ENCODE data around the gene MAP3K20.
"Not testable (repeated sequence)": the region's sequence is repeated elsewhere in the genome, so short reads cannot be mapped to it uniquely, and the experiment has no call there.

Gene MAP3K20

DNA sequence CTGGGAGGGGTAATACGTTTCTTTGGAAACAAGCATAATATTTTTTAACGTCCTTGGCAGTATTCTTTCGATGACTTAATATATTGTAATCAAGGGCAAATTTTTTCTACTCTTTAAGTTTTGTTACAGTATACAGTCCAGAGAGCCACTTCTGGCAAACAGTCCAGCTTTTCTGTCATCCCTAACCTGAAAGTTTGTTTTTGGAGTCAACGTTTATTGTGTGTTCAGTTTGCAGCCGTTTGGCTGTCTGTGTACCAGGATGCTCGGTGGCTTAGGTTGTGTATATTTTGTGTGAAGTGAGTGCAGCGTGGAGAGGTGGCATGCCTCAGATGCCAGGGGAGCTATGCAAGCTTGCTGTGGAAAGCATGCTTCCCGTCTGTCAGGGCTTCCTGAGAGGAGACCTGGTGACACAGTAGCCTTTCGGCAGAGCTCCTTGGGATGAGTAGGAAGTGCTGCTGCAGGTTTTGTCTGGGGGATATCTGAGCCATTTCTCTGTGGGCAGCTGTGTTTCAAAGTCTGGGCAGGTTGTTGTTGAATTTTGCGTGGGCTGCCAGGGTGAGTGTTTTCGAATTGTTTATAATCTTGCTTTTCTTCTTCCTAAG is 14.7 kb downstream of the MAP3K20 start:
- Histone ChIP-seq H3K4me1 (ENCODE audit: control insufficient read depth, insufficient read depth, low read length) (peaks cover 13% of the 10 kb centered on the region; the same call in 1 of the 2 replicates), H3K36me3 (ENCODE audit: control insufficient read depth, insufficient read depth, low read length) (no peaks in the 10 kb centered on the region), H3K9me3 (ENCODE audit: control insufficient read depth, insufficient read depth, low read length) (no peaks in the 10 kb centered on the region), H3K27me3 (ENCODE audit: control insufficient read depth, insufficient read depth, low read length) (no peaks in the 10 kb centered on the region), H3K4me3 (ENCODE audit: low read depth, low read length) (no peak overlapping the region), H3K9ac (ENCODE audit: low read depth, low read length) (no peak overlapping the region), H3K27ac (ENCODE audit: low read depth, low read length) (no peak overlapping the region)

DNA sequence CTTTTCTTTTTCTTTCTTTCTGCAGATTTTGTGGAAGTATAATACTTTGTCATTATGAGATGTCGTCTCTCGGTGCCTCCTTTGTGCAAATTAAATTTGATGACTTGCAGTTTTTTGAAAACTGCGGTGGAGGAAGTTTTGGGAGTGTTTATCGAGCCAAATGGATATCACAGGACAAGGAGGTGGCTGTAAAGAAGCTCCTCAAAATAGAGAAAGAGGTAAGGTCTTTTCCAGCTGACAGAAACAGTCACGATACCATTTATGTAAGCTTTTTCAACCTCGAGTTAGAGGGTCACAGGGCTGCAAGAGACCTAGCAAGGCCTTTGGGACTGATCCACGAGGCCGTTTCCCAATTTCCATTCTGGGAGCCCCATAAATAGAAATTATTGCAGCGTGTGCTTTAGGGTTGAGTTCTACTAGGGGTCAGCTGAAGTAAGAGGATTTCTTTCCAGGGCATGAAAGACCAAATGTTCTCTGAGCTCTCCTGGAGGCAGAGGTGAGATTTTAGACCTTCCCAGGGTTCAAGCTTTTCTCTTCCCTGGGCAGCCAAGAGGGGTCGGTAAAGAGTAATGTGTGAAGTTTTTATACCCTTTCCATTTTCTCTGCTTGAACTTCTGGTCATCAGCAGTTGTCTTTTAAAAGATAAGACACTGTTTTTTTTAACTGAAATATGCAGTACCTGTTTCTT is 15.5 kb downstream of the MAP3K20 start:
- Histone ChIP-seq H3K27me3 (ENCODE audit: control insufficient read depth, insufficient read depth, low read length) (no peaks in the 10 kb centered on the region), H3K9ac (ENCODE audit: low read depth, low read length) (no peak overlapping the region), H3K27ac (ENCODE audit: low read depth, low read length) (no peak overlapping the region), H3K36me3 (ENCODE audit: control insufficient read depth, insufficient read depth, low read length) (no peaks in the 10 kb centered on the region), H3K4me3 (ENCODE audit: low read depth, low read length) (no peak overlapping the region), H3K4me1 (ENCODE audit: control insufficient read depth, insufficient read depth, low read length) (peaks cover 13% of the 10 kb centered on the region; the same call in 1 of the 2 replicates), H3K9me3 (ENCODE audit: control insufficient read depth, insufficient read depth, low read length) (no peaks in the 10 kb centered on the region)

- H3K9ac ChIP-seq (ENCODE audit: low read depth, low read length) = no peak overlapping the region
- no peaks in the 10 kb centered on the region for H3K27me3 ChIP-seq (ENCODE audit: control insufficient read depth, insufficient read depth, low read length)
- H3K4me3 ChIP-seq (ENCODE audit: low read depth, low read length) = no peak overlapping the region
- no peaks in the 10 kb centered on the region for H3K9me3 ChIP-seq (ENCODE audit: control insufficient read depth, insufficient read depth, low read length)
- H3K4me1 ChIP-seq (ENCODE audit: control insufficient read depth, insufficient read depth, low read length) = peaks cover 13% of the 10 kb centered on the region; the same call in 1 of the 2 replicates
- H3K27ac ChIP-seq (ENCODE audit: low read depth, low read length) = no peak overlapping the region
- 0 out of 2 replicates have a peak, but pooled peaks cover 2% of the 10 kb centered on the region for H3K36me3 ChIP-seq (ENCODE audit: control insufficient read depth, insufficient read depth, low read length)
Observed at GRCh38 chr2:173091910-173092309, 16.3 kb downstream of the MAP3K20 start.

GRCh38 chr2:173092844-173093402 is 17.3 kb downstream of the MAP3K20 start:
- no peak overlapping the region for H3K4me3 ChIP-seq (ENCODE audit: low read depth, low read length)
- no peak overlapping the region for H3K27ac ChIP-seq (ENCODE audit: low read depth, low read length)
- H3K4me1 ChIP-seq (ENCODE audit: control insufficient read depth, insufficient read depth, low read length) = peaks cover 7% of the 10 kb centered on the region; the same call in 1 of the 2 replicates
- H3K27me3 ChIP-seq (ENCODE audit: control insufficient read depth, insufficient read depth, low read length) = no peaks in the 10 kb centered on the region
- no peaks in the 10 kb centered on the region for H3K9me3 ChIP-seq (ENCODE audit: control insufficient read depth, insufficient read depth, low read length)
- no peak overlapping the region for H3K9ac ChIP-seq (ENCODE audit: low read depth, low read length)
- H3K36me3 ChIP-seq (ENCODE audit: control insufficient read depth, insufficient read depth, low read length) = 0 out of 2 replicates have a peak, but pooled peaks cover 2% of the 10 kb centered on the region

- H3K36me3 ChIP-seq (ENCODE audit: control insufficient read depth, insufficient read depth, low read length); H3K4me3 ChIP-seq (ENCODE audit: low read depth, low read length); H3K9me3 ChIP-seq (ENCODE audit: control insufficient read depth, insufficient read depth, low read length); H3K27me3 ChIP-seq (ENCODE audit: control insufficient read depth, insufficient read depth, low read length); H3K9ac ChIP-seq (ENCODE audit: low read depth, low read length); H3K27ac ChIP-seq (ENCODE audit: low read depth, low read length); H3K4me1 ChIP-seq (ENCODE audit: control insufficient read depth, insufficient read depth, low read length): not testable (repeated sequence)
Observed at GRCh38 chr2:173093617-173094016, 18.0 kb downstream of the MAP3K20 start.

DNA sequence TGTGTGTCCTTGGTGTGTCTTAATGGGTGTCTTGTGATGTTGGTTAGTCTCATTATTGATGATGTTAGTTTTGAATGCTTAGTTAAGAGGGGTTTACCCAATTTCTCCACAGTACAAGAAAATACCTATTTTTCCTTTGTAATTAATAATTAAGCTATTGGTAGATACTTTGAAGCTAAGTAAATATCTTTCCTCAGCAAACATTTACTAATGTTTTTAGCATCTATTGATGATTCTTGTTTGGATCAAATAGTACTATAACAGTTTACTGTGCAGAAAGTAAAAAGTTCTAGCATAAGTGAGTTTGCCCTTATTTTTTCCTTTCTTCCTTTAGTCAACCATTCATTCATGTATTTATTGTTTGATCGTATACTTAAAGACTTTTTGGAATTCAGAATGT is 19.1 kb downstream of the MAP3K20 start:
- H3K27me3 ChIP-seq (ENCODE audit: control insufficient read depth, insufficient read depth, low read length) = no peaks in the 10 kb centered on the region
- H3K9me3 ChIP-seq (ENCODE audit: control insufficient read depth, insufficient read depth, low read length) = no peaks in the 10 kb centered on the region
- no peak overlapping the region for H3K4me3 ChIP-seq (ENCODE audit: low read depth, low read length)
- 0 out of 2 replicates have a peak, but pooled peaks cover 2% of the 10 kb centered on the region for H3K36me3 ChIP-seq (ENCODE audit: control insufficient read depth, insufficient read depth, low read length)
- H3K4me1 ChIP-seq (ENCODE audit: control insufficient read depth, insufficient read depth, low read length) = no peaks in the 10 kb centered on the region
- H3K9ac ChIP-seq (ENCODE audit: low read depth, low read length) = no peak overlapping the region
- H3K27ac ChIP-seq (ENCODE audit: low read depth, low read length) = no peak overlapping the region

GRCh38 chr2:173095356-173095755 is 19.7 kb downstream of the MAP3K20 start:
- no peak overlapping the region for H3K9ac ChIP-seq (ENCODE audit: low read depth, low read length)

GRCh38 chr2:173099271-173099670 is 23.6 kb downstream of the MAP3K20 start:
- Histone ChIP-seq H3K36me3 (ENCODE audit: control insufficient read depth, insufficient read depth, low read length) (0 out of 2 replicates have a peak, but pooled peaks cover 2% of the 10 kb centered on the region), H3K9me3 (ENCODE audit: control insufficient read depth, insufficient read depth, low read length) (no peaks in the 10 kb centered on the region), H3K27ac (ENCODE audit: low read depth, low read length) (no peak overlapping the region)

More at GRCh38 chr2:173095356-173095755, 19.7 kb downstream of the MAP3K20 start:
- Histone ChIP-seq H3K4me1 (ENCODE audit: control insufficient read depth, insufficient read depth, low read length) (no peaks in the 10 kb centered on the region), H3K27ac (ENCODE audit: low read depth, low read length) (no peak overlapping the region), H3K4me3 (ENCODE audit: low read depth, low read length) (no peak overlapping the region), H3K36me3 (ENCODE audit: control insufficient read depth, insufficient read depth, low read length) (0 out of 2 replicates have a peak, but pooled peaks cover 2% of the 10 kb centered on the region), H3K27me3 (ENCODE audit: control insufficient read depth, insufficient read depth, low read length) (no peaks in the 10 kb centered on the region), H3K9me3 (ENCODE audit: control insufficient read depth, insufficient read depth, low read length) (no peaks in the 10 kb centered on the region)

GRCh38 chr2:173099804-173100203 is 24.2 kb downstream of the MAP3K20 start:
- H3K9me3 ChIP-seq (ENCODE audit: control insufficient read depth, insufficient read depth, low read length) = no peaks in the 10 kb centered on the region
- H3K4me3 ChIP-seq (ENCODE audit: low read depth, low read length) = no peak overlapping the region
- H3K27ac ChIP-seq (ENCODE audit: low read depth, low read length) = no peak overlapping the region
- no peak overlapping the region for H3K9ac ChIP-seq (ENCODE audit: low read depth, low read length)
- no peaks in the 10 kb centered on the region for H3K27me3 ChIP-seq (ENCODE audit: control insufficient read depth, insufficient read depth, low read length)
- peaks cover 8% of the 10 kb centered on the region for H3K4me1 ChIP-seq (ENCODE audit: control insufficient read depth, insufficient read depth, low read length)
- 0 out of 2 replicates have a peak, but pooled peaks cover 2% of the 10 kb centered on the region for H3K36me3 ChIP-seq (ENCODE audit: control insufficient read depth, insufficient read depth, low read length)

More at GRCh38 chr2:173099271-173099670, 23.6 kb downstream of the MAP3K20 start:
- H3K27me3 ChIP-seq (ENCODE audit: control insufficient read depth, insufficient read depth, low read length) = no peaks in the 10 kb centered on the region
- peaks cover 8% of the 10 kb centered on the region for H3K4me1 ChIP-seq (ENCODE audit: control insufficient read depth, insufficient read depth, low read length)
- H3K4me3 ChIP-seq (ENCODE audit: low read depth, low read length) = no peak overlapping the region
- no peak overlapping the region for H3K9ac ChIP-seq (ENCODE audit: low read depth, low read length)

DNA sequence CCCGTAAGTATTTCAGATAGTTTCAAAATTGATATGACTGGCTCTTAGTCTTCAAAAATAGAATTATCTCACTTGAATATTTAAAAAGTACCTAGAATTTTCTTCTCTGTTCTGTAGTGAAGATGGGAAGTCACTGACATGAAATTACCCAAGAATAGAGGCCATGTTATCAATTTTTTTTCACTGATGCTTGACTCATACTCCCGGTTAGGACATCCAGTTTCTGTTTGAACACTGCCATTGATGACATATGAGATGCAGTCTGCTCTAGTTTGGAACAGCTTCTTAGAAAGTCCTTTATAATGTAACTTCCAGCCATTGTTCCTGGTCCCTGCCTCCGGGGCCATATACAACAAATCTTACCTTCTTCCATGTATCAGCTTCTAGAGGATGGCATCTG is 26.0 kb downstream of the MAP3K20 start:
- H3K9ac ChIP-seq (ENCODE audit: low read depth, low read length) = no peak overlapping the region

DNA sequence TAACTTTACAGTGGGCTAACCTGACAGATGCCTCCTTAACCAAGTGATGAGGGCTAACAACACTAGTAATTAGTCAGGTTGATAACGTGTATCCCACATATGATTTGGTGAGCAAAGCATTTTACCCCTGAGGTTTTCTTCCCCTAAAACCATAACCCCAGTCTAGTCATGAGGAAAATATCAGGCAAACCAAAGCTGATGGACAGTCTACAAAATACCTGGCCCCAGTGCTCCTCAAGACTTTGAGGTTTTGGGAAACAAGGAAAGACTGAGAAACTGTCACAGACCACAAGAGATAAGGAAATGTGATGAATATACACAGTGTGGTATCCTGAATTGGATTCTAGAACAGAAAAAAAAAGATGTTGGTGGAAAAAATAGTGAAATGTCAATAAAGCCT is 28.5 kb downstream of the MAP3K20 start:
- H3K4me3 ChIP-seq (ENCODE audit: low read depth, low read length) = no peak overlapping the region
- H3K9ac ChIP-seq (ENCODE audit: low read depth, low read length) = no peak overlapping the region
- no peaks in the 10 kb centered on the region for H3K36me3 ChIP-seq (ENCODE audit: control insufficient read depth, insufficient read depth, low read length)
- no peaks in the 10 kb centered on the region for H3K27me3 ChIP-seq (ENCODE audit: control insufficient read depth, insufficient read depth, low read length)
- no peaks in the 10 kb centered on the region for H3K9me3 ChIP-seq (ENCODE audit: control insufficient read depth, insufficient read depth, low read length)
- peaks cover 8% of the 10 kb centered on the region for H3K4me1 ChIP-seq (ENCODE audit: control insufficient read depth, insufficient read depth, low read length)
- H3K27ac ChIP-seq (ENCODE audit: low read depth, low read length) = no peak overlapping the region

More for the DNA sequence above, 26.0 kb downstream of the MAP3K20 start:
- Histone ChIP-seq H3K27ac (ENCODE audit: low read depth, low read length) (no peak overlapping the region), H3K36me3 (ENCODE audit: control insufficient read depth, insufficient read depth, low read length) (0 out of 2 replicates have a peak, but pooled peaks cover under 1% of the 10 kb centered on the region), H3K4me1 (ENCODE audit: control insufficient read depth, insufficient read depth, low read length) (peaks cover 8% of the 10 kb centered on the region), H3K4me3 (ENCODE audit: low read depth, low read length) (no peak overlapping the region), H3K9me3 (ENCODE audit: control insufficient read depth, insufficient read depth, low read length) (no peaks in the 10 kb centered on the region), H3K27me3 (ENCODE audit: control insufficient read depth, insufficient read depth, low read length) (no peaks in the 10 kb centered on the region)
